ENCODE measurements around the gene ELL.

GRCh38 chr19:18470787-18471186, 51.1 kb downstream of the ELL start:
- TF ChIP-seq, protein P1, sequence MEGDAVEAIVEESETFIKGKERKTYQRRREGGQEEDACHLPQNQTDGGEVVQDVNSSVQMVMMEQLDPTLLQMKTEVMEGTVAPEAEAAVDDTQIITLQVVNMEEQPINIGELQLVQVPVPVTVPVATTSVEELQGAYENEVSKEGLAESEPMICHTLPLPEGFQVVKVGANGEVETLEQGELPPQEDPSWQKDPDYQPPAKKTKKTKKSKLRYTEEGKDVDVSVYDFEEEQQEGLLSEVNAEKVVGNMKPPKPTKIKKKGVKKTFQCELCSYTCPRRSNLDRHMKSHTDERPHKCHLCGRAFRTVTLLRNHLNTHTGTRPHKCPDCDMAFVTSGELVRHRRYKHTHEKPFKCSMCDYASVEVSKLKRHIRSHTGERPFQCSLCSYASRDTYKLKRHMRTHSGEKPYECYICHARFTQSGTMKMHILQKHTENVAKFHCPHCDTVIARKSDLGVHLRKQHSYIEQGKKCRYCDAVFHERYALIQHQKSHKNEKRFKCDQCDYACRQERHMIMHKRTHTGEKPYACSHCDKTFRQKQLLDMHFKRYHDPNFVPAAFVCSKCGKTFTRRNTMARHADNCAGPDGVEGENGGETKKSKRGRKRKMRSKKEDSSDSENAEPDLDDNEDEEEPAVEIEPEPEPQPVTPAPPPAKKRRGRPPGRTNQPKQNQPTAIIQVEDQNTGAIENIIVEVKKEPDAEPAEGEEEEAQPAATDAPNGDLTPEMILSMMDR (IDR thresholded peaks at IDR 0.05; ENCODE audit: low read depth, low read length, poor library complexity, severe bottlenecking) = no peak
- no peak for TF ChIP-seq EZH2phosphoT487 (IDR thresholded peaks at IDR 0.05; ENCODE audit: borderline replicate concordance, low read length)
